GM19455 (cell line): ENCODE measurements around the gene PUS1.

ENCODE experiments used
- ATAC-seq: cut with Tn5 transposase; IDR thresholded peaks from one replicate; pipeline ENCODE4 v1.9.1; 2021; ENCODE audit not compliant: unreplicated experiment

The PUS1 gene

DNA sequence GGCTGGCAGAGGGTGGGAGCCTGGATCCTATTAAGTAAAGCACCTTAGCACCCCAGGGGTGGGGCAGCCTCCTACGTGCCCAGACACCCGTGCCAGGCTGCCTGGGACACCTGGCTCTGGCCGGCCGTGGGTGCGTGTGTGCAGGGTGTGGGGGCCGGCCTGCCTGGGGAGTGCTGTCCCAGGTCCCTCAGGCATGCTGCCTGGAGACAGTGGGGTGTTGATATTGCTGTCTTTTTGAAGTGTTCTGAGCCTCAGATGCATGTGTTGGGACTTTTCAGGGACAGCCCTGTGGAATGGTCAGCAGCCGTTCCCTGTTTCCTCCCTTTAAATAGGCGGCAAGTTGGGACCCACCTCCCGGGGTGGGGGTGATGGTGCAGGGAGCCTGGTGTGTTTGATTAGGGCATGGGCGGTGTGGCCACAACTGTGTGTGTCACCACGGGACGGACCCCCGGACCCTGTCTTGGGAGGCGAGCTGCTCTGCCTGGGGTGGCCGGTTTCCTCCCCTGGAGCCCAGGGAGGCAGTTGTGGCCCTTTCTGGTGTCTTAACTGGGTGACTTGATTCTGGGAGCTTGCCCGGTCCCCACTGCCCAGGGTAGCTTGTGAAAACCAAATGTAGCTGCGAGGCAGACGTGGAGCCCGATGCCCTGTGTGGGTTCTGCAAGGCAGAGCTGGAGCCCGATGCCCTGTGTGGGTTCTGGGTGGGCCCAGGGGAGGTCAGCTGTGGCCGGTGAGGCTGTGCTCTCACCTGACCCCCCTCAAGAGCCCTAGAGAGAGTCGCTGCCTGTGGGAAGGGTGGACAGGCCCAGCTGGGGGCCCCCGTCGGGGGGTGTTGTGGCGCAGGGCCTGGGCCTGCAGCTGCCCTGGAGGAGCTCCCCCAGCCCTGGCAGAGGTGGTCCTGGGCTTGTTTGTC is 26.5 kb upstream of the PUS1 start:
- ATAC-seq: no peak

DNA sequence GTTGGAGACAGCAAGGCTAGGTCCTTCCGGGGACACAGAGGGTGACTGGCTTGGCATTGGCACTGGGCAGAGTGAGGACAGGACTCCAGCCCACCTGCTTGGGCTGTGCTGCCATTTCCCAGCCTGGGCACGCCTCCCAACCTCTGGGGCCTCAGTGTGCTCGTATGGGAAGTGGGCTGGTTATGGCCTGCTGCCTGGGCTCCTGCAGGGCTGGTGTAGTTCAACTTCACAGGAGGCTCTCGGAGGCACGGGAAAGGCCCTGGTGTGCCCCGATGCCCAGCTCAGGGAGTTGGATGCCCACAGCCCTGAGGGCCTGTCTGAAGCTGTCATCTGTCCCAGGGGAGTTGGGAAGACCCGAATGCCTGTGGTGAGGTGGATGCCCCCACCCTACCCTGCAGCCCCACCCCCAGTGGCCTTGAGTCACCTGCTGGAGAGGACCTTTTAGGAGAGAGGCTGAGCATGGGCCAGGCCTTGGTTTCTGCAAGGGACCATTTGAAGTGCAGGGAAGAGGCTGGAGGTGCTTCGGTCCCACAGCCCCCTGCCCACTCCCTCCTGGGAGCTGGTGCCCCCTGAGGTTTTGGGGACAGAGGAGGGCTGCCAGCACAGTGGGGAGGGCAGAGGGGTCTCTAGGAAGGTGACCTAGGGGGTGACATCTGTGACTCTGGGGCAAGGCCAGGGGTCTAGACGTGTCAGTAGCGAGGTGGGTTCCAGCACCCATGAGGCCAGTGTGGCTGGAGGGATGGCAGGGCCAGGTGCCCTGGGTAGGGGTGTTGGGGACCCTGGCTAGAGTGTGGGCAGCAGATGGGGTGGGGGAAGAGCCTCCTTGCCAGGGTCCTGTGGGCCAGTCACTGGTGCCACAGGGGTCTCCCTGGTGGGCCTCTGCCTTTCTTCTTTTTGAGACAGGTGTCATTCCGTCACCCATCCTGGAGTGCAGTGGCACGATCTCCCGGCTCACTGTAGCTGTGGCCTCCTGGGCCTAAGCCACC is 25.5 kb upstream of the PUS1 start:
- ATAC-seq: no peak

DNA sequence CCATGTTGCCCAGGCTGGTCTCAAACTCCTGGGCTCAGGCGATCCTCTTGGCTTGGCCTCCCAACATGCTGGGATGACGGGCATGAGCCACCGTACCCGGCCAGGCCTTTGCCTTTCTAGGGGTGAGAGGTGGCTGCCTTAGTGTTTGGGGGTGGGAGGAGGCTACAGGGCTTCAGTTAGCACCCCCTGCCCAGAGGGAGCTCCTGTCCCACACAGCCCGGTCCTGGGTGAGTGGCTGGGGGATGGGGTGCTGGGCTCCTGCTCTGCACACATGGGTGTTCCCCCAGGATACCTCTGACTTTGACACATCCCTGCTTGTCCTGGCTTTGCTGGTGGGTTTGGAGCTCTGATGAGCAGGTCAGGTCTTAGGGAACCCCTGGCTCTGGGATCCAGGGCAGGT is 24.7 kb upstream of the PUS1 start:
- no peak for ATAC-seq

DNA sequence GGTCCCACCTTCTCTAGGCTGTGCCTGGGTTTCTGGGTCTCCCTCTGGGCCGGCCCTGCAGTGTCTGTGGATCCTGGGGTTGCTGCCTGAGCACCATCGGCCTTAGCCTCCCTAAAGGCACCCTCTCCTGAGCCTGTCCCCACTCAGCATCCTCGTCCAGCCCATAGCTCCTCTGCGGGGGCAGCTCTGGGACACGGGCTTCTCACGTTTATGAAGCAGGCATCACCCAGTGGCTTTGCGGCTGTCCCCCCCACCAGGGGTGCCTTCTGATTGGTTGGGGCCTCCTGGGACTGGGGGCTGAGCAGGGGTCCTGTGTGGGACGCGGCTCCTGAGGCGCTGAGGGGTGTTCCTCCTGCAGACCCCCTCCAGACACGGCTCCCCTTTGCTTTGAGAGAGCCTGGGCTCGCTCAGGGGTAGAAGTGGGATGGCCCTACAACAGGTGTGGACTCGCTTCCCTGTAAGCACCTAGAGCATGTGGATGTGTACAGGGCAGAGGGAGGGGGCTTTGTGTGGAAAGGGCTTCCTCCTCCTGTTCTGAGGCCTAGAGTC is 23.9 kb upstream of the PUS1 start:
- ATAC-seq: no peak

DNA sequence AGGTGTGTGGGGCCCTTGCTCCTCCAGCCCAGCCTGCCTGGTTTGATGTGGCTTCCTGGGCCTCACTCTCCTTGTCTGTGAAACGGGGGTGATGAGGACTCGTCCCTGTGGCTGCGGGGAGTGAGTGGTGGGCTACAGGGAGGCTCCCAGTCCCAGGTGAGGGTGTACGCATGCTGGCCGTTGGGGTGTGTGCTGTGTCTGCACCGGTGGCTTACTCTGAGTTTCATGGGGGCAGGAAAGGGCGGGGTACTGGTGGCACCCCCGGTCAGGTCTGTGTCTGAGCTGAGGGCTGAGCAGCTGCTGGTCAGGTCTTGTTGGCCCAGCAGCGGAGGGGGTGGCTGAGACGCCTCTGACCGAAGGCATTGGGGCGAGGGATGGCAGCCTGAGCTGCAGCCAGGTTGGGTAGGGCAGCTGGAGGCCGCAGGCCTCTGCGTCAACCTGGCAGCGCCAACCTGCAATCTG is 23.4 kb upstream of the PUS1 start:
- no peak for ATAC-seq

DNA sequence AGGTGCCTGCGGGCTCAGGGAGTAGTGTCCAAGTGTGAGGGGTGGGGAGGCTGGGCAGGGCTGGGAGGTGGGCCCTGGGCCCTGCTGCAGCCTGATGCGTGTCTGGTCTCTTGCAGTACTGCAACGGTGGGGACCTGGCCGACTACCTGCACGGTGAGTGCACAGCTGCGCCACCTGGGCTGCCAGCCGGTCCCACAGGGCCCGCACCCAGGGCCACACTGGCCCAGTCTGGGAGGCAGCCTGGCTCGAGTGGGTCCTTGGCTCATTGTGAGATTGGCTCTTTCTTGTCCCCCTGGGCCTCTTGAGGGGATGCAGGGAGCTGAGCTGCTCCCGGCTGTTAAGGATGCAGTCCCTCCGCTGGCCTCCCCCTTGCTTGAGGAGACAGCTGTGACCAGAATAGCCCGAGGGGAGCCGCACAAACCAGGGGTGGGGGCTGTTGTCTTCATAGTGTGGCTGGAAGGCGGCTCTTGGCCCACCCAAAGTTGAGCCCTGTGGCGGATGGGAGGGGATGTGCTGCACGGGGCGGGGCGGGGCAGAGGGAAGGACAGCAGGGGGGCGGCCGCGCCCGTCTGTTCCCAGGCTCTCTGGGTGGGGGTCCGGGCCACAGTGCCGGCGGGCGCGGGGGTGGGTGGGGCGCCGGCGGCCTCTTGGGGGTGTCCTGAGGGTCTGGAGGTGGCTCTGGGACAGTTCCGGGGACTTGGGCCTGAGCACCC is 21.5 kb upstream of the PUS1 start:
- no peak for ATAC-seq

DNA sequence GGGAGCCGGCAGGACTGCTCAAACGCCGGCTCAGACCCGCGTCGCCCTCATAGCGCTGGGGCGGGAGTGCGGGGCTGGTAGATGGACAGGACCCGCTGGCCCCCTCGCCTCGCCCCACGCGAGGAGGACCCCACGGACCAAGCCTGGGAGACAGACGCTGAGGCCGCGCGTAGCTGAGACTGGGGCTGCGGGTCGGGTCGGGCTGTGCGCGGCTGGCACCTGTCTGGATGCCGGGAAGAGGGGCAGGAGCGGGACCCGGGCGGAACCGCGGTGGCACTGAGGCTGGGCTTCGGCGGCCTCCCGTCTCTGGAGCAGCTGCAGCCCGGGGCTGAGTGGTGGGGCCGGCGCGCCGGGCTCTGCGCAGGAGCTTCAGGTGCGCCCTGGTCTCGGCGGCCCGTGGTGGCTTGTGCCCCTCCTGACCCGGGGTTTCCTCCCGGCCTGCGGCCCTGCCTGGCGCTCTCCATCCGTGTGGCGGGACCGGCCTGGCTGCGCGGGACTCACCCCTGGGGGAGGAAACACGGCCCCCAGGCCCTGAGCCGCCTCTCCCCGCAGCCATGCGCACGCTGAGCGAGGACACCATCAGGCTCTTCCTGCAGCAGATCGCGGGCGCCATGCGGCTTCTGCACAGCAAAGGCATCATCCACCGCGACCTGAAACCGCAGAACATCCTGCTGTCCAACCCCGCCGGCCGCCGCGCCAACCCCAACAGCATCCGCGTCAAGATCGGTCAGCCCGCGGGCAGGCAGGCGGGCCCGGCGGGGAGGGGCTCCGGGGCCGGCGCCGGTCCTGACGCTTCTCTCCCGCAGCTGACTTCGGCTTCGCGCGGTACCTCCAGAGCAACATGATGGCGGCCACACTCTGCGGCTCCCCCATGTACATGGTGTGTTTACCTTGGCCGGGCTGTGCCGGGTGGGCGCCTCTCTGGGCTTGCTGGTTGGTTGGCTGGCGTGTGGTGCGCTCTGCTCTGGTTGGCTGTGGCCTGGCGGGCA is 20.7 kb upstream of the PUS1 start:
- no peak for ATAC-seq

DNA sequence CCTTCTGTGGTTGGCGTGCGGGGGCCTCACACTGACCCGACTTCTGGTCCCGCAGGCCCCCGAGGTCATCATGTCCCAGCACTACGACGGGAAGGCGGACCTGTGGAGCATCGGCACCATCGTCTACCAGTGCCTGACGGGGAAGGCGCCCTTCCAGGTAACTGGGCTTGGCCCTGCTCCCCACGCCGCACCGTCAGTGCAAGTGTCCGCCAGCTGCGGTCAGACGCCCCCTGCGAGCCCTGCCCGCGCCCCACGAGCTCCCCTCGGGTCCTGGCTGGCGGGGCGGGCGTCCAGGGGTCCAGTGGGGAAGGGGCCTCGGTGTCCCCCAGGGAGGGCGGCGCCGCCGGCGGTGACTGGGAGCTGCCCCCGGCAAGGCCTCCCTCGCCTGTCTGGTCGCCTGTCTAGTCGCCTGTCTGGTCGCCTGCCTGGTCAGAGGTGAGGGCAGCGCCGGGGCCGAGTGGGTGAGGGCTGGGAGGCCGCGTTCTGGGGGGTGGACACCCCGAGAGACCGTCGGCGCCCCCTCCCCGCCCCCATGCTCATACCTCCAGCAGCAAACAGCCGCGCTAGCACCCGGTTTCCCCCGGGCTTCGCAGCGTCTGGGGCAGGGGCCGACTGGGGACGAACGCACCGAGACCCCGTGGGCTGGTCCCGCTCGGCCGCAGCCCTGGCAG is 19.9 kb upstream of the PUS1 start:
- ATAC-seq: no peak

DNA sequence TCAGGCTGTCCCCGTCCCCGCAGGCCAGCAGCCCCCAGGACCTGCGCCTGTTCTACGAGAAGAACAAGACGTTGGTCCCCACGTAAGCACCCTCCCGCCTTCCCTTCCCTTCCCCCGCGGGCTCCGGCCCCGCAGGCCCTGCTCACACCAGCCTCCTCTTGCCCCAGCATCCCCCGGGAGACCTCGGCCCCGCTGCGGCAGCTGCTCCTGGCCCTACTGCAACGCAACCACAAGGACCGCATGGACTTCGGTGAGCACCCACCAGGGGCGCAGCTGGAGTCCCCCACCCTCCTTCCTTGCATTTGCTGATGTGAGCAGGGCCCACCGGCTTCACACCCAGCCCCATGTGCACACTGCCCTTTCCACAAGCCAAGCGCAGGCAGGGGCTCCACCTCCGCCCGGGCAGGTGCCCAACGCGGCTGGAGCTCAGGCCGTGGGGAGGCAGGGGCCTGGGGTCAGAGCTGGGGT is 19.3 kb upstream of the PUS1 start:
- no peak for ATAC-seq

DNA sequence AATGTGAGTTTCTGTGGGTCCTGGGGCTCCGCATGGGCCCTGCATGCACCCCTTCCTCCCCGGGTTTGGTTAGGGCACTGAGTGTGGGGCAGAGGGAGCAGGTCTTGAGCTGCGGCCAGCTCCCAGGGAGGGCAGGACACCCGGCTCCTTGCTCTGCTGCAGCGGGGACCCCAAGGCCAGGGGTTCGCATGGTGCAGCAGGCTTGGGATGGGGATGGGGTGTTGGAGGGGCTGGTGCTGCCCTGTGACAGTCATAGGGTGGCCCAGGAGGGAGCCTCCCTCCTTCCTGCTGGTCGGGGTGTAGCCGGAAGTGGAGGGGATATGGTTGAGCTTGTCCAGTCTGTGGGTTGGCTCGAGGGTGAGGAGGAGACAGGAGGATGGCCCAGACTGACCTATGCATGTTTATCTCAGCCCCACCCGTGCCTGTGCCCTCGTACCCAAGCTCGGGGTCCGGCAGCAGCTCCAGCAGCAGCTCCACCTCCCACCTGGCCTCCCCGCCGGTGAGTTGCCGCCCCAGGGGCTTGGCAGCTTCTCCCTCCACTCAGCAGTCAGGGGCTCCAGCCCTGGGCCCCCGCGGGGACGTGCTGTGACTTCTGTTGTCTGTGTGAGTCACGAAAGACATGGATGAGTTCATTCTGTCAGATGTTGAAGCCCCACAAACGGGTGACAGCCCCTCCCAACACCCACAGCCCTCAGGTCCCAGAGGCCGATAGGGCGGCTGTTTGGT is 18.6 kb upstream of the PUS1 start:
- ATAC-seq: no peak

DNA sequence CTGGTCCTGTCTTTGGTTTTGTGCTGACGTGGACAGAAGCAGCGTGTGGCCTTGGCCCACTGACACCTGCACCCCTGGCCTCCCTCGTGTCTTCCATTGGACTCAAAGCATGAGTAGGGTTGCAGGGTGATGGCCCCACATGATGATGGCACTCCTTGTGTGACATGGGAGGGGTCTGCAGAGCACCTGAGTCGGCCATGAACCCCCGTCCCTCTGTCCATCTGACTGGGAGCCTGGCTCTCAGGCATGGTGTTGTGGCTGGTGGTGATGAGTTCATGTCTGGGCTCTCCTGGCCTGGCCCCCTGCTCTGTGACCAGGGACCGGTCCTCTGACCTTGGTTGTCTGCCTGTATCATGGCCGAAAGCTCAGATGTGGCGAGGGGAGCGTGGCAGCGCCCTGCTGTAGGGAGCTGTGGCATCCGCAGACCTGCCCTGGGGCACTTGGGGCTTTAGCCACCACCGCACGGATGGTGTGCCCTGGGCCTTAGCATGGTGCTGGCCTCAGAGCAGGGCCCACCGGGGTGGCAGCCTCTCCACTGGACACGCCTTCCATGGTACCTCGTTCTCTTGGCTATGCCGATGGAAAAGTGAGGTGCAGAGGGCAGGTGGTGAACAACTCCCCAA is 17.9 kb upstream of the PUS1 start:
- ATAC-seq: no peak

DNA sequence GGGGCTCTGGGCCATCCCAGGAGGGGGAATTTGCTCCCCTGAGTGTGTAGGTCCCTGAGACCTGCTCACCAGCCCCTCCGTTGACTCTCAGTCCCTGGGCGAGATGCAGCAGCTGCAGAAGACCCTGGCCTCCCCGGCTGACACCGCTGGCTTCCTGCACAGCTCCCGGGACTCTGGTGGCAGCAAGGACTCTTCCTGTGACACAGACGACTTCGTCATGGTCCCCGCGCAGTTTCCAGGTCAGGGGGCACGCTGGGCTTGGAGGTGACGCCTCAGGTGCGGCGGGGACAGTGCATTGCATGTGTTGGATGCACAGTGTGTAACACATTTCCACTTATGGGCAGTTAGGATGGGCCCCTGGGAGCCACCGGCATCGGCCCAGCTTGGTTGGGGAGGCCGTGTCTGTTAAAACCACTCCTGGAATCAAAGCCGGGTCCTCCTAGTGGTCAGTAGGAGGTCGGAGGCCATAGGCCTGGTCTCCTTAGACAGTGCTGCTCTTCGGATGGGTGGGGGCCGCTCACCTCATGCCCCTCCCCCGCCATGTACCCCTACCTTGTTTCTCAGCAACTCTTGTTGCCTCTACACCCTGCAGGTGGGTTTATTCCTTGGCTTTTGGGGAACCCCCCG is 17.1 kb upstream of the PUS1 start:
- ATAC-seq: no peak

DNA sequence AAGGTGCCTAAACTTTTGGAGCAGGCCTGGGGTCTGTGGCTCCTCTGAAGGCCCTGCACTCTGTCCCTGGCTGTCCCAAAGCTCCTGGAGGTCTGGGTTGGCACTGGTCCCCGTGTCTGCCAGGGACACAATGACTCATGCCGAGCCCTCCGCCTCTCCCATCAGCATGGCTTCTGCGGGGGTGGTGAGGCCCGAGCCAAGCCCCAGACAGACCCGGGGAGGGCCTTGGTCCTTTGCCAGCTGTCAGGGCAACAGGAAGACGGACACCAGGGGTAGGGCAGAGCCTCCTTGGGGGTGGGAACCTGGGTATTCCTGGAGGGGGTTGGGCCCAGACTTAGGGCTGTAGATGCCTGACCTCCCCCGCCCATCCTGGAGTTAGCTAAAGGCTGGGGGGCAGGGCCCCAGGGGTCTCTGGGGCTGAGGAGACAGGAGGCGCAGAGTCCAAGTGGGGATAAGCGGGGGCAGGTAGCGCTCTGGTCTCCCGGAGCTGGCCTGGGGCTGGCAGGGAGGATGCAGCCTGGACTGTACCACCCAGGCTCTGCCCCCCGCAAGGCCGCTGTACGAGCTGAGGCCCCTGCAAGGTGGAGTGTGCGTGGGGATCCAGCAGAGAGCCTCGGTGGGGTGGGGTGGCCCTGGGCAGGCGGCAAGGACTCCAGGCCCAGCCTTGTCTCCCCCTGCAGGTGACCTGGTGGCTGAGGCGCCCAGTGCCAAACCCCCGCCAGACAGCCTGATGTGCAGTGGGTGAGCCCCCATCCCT is 16.4 kb upstream of the PUS1 start:
- no peak for ATAC-seq

DNA sequence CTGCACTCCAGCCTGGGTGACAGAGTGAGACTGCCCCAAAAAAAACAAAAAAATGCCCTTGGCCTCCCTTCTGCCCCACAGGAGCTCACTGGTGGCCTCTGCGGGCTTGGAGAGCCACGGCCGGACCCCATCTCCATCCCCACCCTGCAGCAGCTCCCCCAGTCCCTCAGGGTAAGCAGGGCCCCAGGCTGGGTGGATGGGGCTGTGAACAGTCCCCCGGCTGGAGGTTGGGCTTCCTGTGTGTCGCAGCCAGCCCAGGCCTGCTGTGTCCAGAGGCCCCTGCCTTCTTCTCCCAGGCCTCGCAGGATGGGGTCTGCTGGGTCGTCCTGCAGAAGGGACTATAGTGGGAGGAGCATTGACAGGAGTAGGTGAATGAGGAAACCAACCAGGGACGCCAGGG is 15.4 kb upstream of the PUS1 start:
- no peak for ATAC-seq

DNA sequence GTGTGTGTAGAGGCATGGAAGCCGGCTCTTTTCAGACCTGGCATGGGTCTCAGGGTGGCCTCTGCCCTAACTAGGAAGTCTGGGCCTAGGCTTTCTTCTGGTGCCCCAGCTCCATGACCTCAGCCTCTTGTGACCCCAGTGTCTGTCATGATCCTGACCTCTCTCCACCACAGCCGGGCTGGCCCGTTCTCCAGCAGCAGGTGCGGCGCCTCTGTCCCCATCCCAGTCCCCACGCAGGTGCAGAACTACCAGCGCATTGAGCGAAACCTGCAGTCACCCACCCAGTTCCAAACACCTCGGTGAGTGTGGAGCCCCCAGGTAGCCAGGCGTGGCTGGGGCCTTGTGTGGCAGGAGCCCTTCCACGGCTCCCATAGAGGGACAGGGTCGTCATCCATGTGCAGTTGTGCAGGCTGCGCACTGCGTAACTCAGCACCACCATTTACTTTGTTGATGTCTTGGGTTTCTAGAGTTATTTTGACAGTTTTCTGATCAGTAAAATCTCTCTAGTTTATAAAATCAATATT is 14.8 kb upstream of the PUS1 start:
- no peak for ATAC-seq

DNA sequence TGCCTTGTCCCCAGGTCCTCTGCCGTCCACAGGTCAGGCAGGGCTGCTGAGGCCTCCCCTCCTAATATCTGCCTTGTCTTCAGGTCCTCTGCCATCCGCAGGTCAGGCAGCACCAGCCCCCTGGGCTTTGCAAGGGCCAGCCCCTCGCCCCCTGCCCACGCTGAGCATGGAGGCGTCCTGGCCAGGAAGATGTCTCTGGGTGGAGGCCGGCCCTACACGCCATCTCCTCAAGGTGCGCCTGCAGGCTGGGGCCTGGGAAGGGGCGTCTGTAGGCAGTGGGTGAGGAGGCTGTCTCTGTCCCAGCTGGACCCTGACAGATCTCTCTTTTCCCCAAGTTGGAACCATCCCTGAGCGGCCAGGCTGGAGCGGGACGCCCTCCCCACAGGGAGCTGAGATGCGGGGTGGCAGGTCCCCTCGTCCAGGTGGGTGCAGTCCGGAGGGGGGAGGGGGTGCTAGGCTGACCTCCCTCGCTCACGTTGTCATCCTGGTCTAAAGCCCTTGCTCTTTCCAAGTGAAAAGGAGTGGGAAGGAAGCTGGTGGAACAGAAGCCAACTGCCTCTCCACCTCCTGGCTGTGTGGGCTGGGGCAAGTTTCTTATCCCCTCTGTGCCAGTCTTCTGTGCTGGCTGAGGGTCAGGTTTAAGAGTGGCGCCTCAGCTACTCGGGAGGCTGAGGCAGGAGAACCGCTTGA is 13.9 kb upstream of the PUS1 start:
- no peak for ATAC-seq
